Neural progenitor cell (in vitro differentiated cells): ENCODE measurements around the gene MAGEB3.

Source experiments
- CTCF ChIP-seq: fragments of 200-600 bp; sonication (generic); IDR thresholded peaks from 2 replicates; pipeline ENCODE4 v1.5.1; 2017; ENCODE audit warnings: antibody characterized with exemption, mild to moderate bottlenecking
- EZH2 ChIP-seq: fragments of 200-600 bp; sonication (generic); IDR thresholded peaks from 2 replicates; pipeline ENCODE4 v1.6.1; 2017; ENCODE audit warnings: antibody characterized with exemption, mild to moderate bottlenecking, moderate library complexity

GRCh38 chrX:30280428-30280827 is 50.0 kb downstream of the MAGEB3 start:
- TF ChIP-seq CTCF, result no peak
- TF ChIP-seq EZH2, result no peak
